Neural cell (in vitro differentiated cells): ENCODE results near the gene RIPOR2. TPM values are rescaled to one million over a fixed set of nuclear protein-coding genes. Genes with fewer than 3 reads are reported as not detected.

Experiments used
- H2AFZ ChIP-seq: fragments of 200-600, 300-800 bp; sonication (generic), shearing (Covaris generic); 2 replicates; pipeline ENCODE4 v1.6.0; 2014; ENCODE audit warnings: low read depth, mild to moderate bottlenecking, antibody characterized with exemption, low read length, moderate library complexity
- H3F3A ChIP-seq: fragments of 200-600 bp; shearing (Covaris generic); 2 replicates; pipeline ENCODE4 v1.6.1; 2016; ENCODE audit warnings: mild to moderate bottlenecking, moderate library complexity, mixed read lengths, antibody characterized with exemption, low read length; ENCODE audit not compliant: insufficient read depth, poor library complexity, severe bottlenecking
- H3K27ac ChIP-seq: fragments of 200-600, 300-800 bp; sonication (generic), shearing (Covaris generic); 2 replicates; pipeline ENCODE4 v1.5.1; 2014; ENCODE audit warnings: mild to moderate bottlenecking, low read length, moderate library complexity
- H3K27me3 ChIP-seq: fragments of 300-800, 200-600 bp; sonication (generic), shearing (Covaris generic); 2 replicates; pipeline ENCODE4 v1.6.0; 2014; ENCODE audit warnings: mild to moderate bottlenecking, low read depth, low read length, moderate library complexity; ENCODE audit not compliant: insufficient read depth
- H3K36me3 ChIP-seq: fragments of 300-800, 200-600 bp; sonication (generic), shearing (Covaris generic); 2 replicates; pipeline ENCODE4 v1.5.1; 2014; ENCODE audit warnings: mild to moderate bottlenecking, antibody characterized with exemption, low read length, moderate library complexity; ENCODE audit not compliant: insufficient read depth
- H3K4me2 ChIP-seq: fragments of 300-800, 200-600 bp; sonication (generic), shearing (Covaris generic); 2 replicates; pipeline ENCODE4 v1.6.0; 2014; ENCODE audit warnings: mild to moderate bottlenecking, low read length
- H3K4me3 ChIP-seq: fragments of 300-800, 200-600 bp; sonication (generic), shearing (Covaris generic); 2 replicates; pipeline ENCODE4 v1.5.1; 2014; ENCODE audit warnings: mild to moderate bottlenecking, low read length, moderate library complexity
- H3K79me2 ChIP-seq: fragments of 200-600 bp; shearing (Covaris generic); replicated peaks from 2 replicates; pipeline ENCODE4 v1.6.0; 2014; ENCODE audit warnings: mild to moderate bottlenecking, low read length, moderate library complexity; ENCODE audit not compliant: insufficient read depth
- H3K9ac ChIP-seq: fragments of 300-800, 200-600 bp; sonication (generic), shearing (Covaris generic); 2 replicates; pipeline ENCODE4 v1.6.1; 2016; ENCODE audit warnings: mild to moderate bottlenecking, low read length, mixed read lengths
- H3K9me2 ChIP-seq: fragments of 200-600 bp; shearing (Covaris generic); 2 replicates; pipeline ENCODE4 v1.6.1; 2016; ENCODE audit warnings: mild to moderate bottlenecking, low read length, mixed read lengths; ENCODE audit not compliant: insufficient read depth
- H3K9me3 ChIP-seq: fragments of 200-600, 300-800 bp; sonication (generic), shearing (Covaris generic); 2 replicates; pipeline ENCODE4 v1.6.1; 2016; ENCODE audit warnings: mild to moderate bottlenecking, mixed run types, low read length, moderate library complexity, mixed read lengths
- H4K20me1 ChIP-seq: fragments of 200-600 bp; shearing (Covaris generic); 2 replicates; pipeline ENCODE4 v1.6.1; 2016; ENCODE audit warnings: mild to moderate bottlenecking, mixed run types; ENCODE audit not compliant: insufficient read depth
- CTCF ChIP-seq: fragments of 450-650 bp; IDR thresholded peaks from 2 replicates; pipeline ENCODE4 v1.5.1; 2014; ENCODE audit warnings: antibody characterized with exemption, mild to moderate bottlenecking, moderate library complexity; ENCODE audit not compliant: poor library complexity, severe bottlenecking
- EP300 ChIP-seq: fragments of 450-650 bp; conservative IDR thresholded peaks from 2 replicates; pipeline ENCODE4 v1.6.1; 2014; ENCODE audit warnings: antibody characterized with exemption, mild to moderate bottlenecking, moderate library complexity; ENCODE audit not compliant: poor library complexity, severe bottlenecking
- EZH2 ChIP-seq: fragments of 200-600, 300-800 bp; shearing (Covaris generic), sonication (generic); IDR thresholded peaks from 2 replicates; pipeline ENCODE4 v1.6.1; 2014; ENCODE audit warnings: antibody characterized with exemption, low read length, borderline replicate concordance, mild to moderate bottlenecking; ENCODE audit not compliant: insufficient read depth, poor library complexity, severe bottlenecking
- MXI1 ChIP-seq: fragments of 450-650 bp; conservative IDR thresholded peaks from 2 replicates; pipeline ENCODE4 v1.6.1; 2014; ENCODE audit warnings: antibody characterized with exemption, mild to moderate bottlenecking; ENCODE audit not compliant: poor library complexity, severe bottlenecking
- POLR2AphosphoS5 ChIP-seq: IDR thresholded peaks from 2 replicates; pipeline ENCODE4 v1.6.1; 2012
- RAD21 ChIP-seq: fragments of 450-650 bp; conservative IDR thresholded peaks from 2 replicates; pipeline ENCODE4 v1.6.1; 2014; ENCODE audit warnings: antibody characterized with exemption, mild to moderate bottlenecking, moderate library complexity
- REST ChIP-seq: IDR thresholded peaks from 2 replicates; pipeline ENCODE4 v1.6.1; 2012; ENCODE audit warnings: borderline replicate concordance
- SMC3 ChIP-seq: fragments of 450-650 bp; conservative IDR thresholded peaks from 2 replicates; pipeline ENCODE4 v1.6.1; 2014; ENCODE audit warnings: antibody characterized with exemption, mild to moderate bottlenecking, moderate library complexity; ENCODE audit not compliant: poor library complexity
- TAF1 ChIP-seq: IDR thresholded peaks from 2 replicates; pipeline ENCODE4 v1.6.1; 2012; ENCODE audit warnings: low read depth
- polyA plus RNA-seq: library from polyadenylated mRNA; depleted of rRNA; stranded (reverse); fragments of >200 nt; gene quantifications from 2 replicates; pipeline ENCODE4 v1.2.3, GENCODE V29; 2014

The RIPOR2 gene
- polyA plus RNA-seq, 1 donor from 2014 or later = 83.8 TPM

- no peak overlapping the region for H3K27ac ChIP-seq
- no peaks in the 10 kb centered on the region for H4K20me1 ChIP-seq
- TF ChIP-seq EZH2 = no peak
- no peak for TF ChIP-seq CTCF
- TF ChIP-seq MXI1 = no peak
- no peaks in the 10 kb centered on the region for H3K27me3 ChIP-seq
- H3K36me3 ChIP-seq = no peaks in the 10 kb centered on the region
- no peak overlapping the region for H3K4me3 ChIP-seq
- H3F3A ChIP-seq = no peaks in the 10 kb centered on the region
- H3K4me2 ChIP-seq = no peak overlapping the region
- no peaks in the 10 kb centered on the region for H3K9me2 ChIP-seq
- H2AFZ ChIP-seq = no peak overlapping the region
- H3K79me2 ChIP-seq = no peaks in the 10 kb centered on the region
- H3K9me3 ChIP-seq = no peaks in the 10 kb centered on the region
- H3K9ac ChIP-seq = no peak overlapping the region
Observed at GRCh38 chr6:24963887-24964570, 28.3 kb upstream of the RIPOR2 start.

- Histone ChIP-seq H3K27me3 (no peaks in the 10 kb centered on the region), H2AFZ (no peak overlapping the region), H3K9me2 (no peaks in the 10 kb centered on the region), H3K79me2 (no peaks in the 10 kb centered on the region), H3F3A (no peaks in the 10 kb centered on the region), H4K20me1 (no peaks in the 10 kb centered on the region), H3K27ac (no peak overlapping the region), H3K4me3 (no peak overlapping the region), H3K36me3 (no peaks in the 10 kb centered on the region), H3K4me2 (no peak overlapping the region), H3K9ac (no peak overlapping the region), H3K9me3 (no peaks in the 10 kb centered on the region)
- TF ChIP-seq EZH2 = no peak
- no peak for TF ChIP-seq REST
- no peak for TF ChIP-seq SMC3
- TF ChIP-seq EP300 = no peak
Observed at GRCh38 chr6:24963339-24963738, 27.6 kb upstream of the RIPOR2 start.

- Histone ChIP-seq H3K9me3 (no peaks in the 10 kb centered on the region), H3K4me2 (no peak overlapping the region), H3K27me3 (no peaks in the 10 kb centered on the region), H3K36me3 (no peaks in the 10 kb centered on the region), H4K20me1 (no peaks in the 10 kb centered on the region), H3K9ac (no peak overlapping the region), H3F3A (no peaks in the 10 kb centered on the region), H3K27ac (no peak overlapping the region), H3K79me2 (no peaks in the 10 kb centered on the region), H3K4me3 (no peak overlapping the region), H3K9me2 (no peaks in the 10 kb centered on the region), H2AFZ (no peak overlapping the region)
- TF ChIP-seq TAF1 (no peak), MXI1 (no peak), RAD21 (no peak), POLR2AphosphoS5 (no peak), REST (no peak), SMC3 (no peak), CTCF (no peak)
Observed at GRCh38 chr6:24961852-24962251, 26.1 kb upstream of the RIPOR2 start.
